ENCODE data around the gene NUDT21. TPM values are rescaled to one million over a fixed set of nuclear protein-coding genes. Genes with fewer than 3 reads are reported as not detected.

The NUDT21 gene
- total and polyA plus RNA-seq, 10 of the 15 experiments (the other 5 are each of a cell fraction or from before 2014, with no cell fraction given), result 70.1 to 229 (median 127) TPM

DNA sequence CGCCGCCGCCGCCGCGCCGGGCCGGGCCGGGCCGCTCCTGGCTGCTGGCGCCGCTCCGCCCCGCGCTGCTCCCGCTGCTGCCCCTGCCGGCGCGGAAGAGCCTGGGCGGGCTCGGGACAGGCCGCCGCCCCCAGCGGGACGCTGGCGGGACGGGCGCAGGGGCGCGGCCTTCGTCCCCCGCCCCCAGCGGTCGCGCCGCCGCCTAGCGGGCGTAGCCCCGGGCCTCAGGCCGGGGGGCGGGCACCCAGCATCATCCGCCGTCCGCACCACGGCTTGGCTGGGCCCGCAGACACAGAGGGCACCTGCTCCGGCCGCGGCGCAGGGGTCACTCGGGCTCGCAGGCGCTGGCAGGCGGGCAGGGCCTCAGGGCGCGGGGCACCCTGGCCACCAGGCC is 25.7 kb downstream of the NUDT21 start, which contains the start of gene AMFR (continued):
- TF ChIP-seq RUNX3 (IDR thresholded peaks at IDR 0.05; ENCODE audit: low read length) (no peak), MTA2 (IDR thresholded peaks at IDR 0.05; ENCODE audit: low read depth) (no peak), CBX5 (IDR thresholded peaks at IDR 0.05; ENCODE audit: low read depth) (no peak), NRF1 (conservative IDR thresholded peaks at IDR 0.05; ENCODE audit: low read depth, low read length) (no peak), SMARCA5 (IDR thresholded peaks at IDR 0.05) (peak; percentile 62; the same call in 1 of the 2 replicates), STAT1 (conservative IDR thresholded peaks at IDR 0.05) (no peak), RAD21 (IDR thresholded peaks at IDR 0.05; ENCODE audit: insufficient read depth, low read depth, low read length) (no peak), ZNF384 (IDR thresholded peaks at IDR 0.05; ENCODE audit: borderline replicate concordance, low read depth, low read length) (no peak), CBX3 (IDR thresholded peaks at IDR 0.05; ENCODE audit: borderline replicate concordance, low read depth) (no peak), POLR2AphosphoS2 (IDR thresholded peaks at IDR 0.05; ENCODE audit: low read depth, low read length) (no peak), NFYB (IDR thresholded peaks at IDR 0.05; ENCODE audit: insufficient read depth, low read depth, low read length) (no peak), CBFB (IDR thresholded peaks at IDR 0.05; ENCODE audit: low read depth) (no peak), ZNF24 (IDR thresholded peaks at IDR 0.05) (no peak), HCFC1 (IDR thresholded peaks at IDR 0.05; ENCODE audit: low read length) (no peak), JUNB (IDR thresholded peaks at IDR 0.05) (no peak), TBL1XR1 (IDR thresholded peaks at IDR 0.05; ENCODE audit: low read depth, low read length) (no peak), HDAC2 (IDR thresholded peaks at IDR 0.05) (no peak), WRNIP1 (IDR thresholded peaks at IDR 0.05; ENCODE audit: borderline replicate concordance, low read depth, low read length) (no peak), ASH2L (IDR thresholded peaks at IDR 0.05; ENCODE audit: borderline replicate concordance, low read depth) (no peak), HDGF (IDR thresholded peaks at IDR 0.05) (no peak), ZNF274 (IDR thresholded peaks at IDR 0.05; ENCODE audit: insufficient read depth, insufficient read length) (no peak), NR2F1 (conservative IDR thresholded peaks at IDR 0.05) (peak; percentile 20; the same call in 1 of the 2 replicates)
- TF ChIP-seq, protein P1, sequence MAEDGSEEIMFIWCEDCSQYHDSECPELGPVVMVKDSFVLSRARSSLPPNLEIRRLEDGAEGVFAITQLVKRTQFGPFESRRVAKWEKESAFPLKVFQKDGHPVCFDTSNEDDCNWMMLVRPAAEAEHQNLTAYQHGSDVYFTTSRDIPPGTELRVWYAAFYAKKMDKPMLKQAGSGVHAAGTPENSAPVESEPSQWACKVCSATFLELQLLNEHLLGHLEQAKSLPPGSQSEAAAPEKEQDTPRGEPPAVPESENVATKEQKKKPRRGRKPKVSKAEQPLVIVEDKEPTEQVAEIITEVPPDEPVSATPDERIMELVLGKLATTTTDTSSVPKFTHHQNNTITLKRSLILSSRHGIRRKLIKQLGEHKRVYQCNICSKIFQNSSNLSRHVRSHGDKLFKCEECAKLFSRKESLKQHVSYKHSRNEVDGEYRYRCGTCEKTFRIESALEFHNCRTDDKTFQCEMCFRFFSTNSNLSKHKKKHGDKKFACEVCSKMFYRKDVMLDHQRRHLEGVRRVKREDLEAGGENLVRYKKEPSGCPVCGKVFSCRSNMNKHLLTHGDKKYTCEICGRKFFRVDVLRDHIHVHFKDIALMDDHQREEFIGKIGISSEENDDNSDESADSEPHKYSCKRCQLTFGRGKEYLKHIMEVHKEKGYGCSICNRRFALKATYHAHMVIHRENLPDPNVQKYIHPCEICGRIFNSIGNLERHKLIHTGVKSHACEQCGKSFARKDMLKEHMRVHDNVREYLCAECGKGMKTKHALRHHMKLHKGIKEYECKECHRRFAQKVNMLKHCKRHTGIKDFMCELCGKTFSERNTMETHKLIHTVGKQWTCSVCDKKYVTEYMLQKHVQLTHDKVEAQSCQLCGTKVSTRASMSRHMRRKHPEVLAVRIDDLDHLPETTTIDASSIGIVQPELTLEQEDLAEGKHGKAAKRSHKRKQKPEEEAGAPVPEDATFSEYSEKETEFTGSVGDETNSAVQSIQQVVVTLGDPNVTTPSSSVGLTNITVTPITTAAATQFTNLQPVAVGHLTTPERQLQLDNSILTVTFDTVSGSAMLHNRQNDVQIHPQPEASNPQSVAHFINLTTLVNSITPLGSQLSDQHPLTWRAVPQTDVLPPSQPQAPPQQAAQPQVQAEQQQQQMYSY (CRISPR knock-in tag; IDR thresholded peaks at IDR 0.05), result no peak
- TF ChIP-seq, protein P2, sequence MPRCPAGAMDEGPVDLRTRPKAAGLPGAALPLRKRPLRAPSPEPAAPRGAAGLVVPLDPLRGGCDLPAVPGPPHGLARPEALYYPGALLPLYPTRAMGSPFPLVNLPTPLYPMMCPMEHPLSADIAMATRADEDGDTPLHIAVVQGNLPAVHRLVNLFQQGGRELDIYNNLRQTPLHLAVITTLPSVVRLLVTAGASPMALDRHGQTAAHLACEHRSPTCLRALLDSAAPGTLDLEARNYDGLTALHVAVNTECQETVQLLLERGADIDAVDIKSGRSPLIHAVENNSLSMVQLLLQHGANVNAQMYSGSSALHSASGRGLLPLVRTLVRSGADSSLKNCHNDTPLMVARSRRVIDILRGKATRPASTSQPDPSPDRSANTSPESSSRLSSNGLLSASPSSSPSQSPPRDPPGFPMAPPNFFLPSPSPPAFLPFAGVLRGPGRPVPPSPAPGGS (IDR thresholded peaks at IDR 0.05; ENCODE audit: borderline replicate concordance, insufficient read depth, low read depth, low read length, poor library complexity, severe bottlenecking), result no peak
- TF ChIP-seq, protein P3, sequence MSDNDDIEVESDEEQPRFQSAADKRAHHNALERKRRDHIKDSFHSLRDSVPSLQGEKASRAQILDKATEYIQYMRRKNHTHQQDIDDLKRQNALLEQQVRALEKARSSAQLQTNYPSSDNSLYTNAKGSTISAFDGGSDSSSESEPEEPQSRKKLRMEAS (IDR thresholded peaks at IDR 0.05; ENCODE audit: low read depth, low read length), result no peak
- TF ChIP-seq, protein P4, sequence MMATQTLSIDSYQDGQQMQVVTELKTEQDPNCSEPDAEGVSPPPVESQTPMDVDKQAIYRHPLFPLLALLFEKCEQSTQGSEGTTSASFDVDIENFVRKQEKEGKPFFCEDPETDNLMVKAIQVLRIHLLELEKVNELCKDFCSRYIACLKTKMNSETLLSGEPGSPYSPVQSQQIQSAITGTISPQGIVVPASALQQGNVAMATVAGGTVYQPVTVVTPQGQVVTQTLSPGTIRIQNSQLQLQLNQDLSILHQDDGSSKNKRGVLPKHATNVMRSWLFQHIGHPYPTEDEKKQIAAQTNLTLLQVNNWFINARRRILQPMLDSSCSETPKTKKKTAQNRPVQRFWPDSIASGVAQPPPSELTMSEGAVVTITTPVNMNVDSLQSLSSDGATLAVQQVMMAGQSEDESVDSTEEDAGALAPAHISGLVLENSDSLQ (IDR thresholded peaks at IDR 0.05), result no peak
- TF ChIP-seq, protein P5, sequence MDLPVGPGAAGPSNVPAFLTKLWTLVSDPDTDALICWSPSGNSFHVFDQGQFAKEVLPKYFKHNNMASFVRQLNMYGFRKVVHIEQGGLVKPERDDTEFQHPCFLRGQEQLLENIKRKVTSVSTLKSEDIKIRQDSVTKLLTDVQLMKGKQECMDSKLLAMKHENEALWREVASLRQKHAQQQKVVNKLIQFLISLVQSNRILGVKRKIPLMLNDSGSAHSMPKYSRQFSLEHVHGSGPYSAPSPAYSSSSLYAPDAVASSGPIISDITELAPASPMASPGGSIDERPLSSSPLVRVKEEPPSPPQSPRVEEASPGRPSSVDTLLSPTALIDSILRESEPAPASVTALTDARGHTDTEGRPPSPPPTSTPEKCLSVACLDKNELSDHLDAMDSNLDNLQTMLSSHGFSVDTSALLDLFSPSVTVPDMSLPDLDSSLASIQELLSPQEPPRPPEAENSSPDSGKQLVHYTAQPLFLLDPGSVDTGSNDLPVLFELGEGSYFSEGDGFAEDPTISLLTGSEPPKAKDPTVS (IDR thresholded peaks at IDR 0.05; ENCODE audit: low read depth, low read length), result no peak

Measured in GM12878 (cell line).